HG02798 (cell line): ENCODE data around the gene FOXK2.

Experiments used
- ATAC-seq: cut with Tn5 transposase; IDR thresholded peaks from one replicate; pipeline ENCODE4 v1.9.1; 2021; ENCODE audit warnings: mild to moderate bottlenecking; ENCODE audit not compliant: unreplicated experiment, poor library complexity

The FOXK2 gene

GRCh38 chr17:82586576-82587233 lies 67.2 kb downstream of the FOXK2 start:
- ATAC-seq: no peak

- no peak for ATAC-seq
Measured at GRCh38 chr17:82587234-82588086, 67.9 kb downstream of the FOXK2 start.

GRCh38 chr17:82588266-82589175 lies 69.0 kb downstream of the FOXK2 start:
- no peak for ATAC-seq

- ATAC-seq: no peak
Measured at GRCh38 chr17:82589851-82590180, 70.3 kb downstream of the FOXK2 start.

- no peak for ATAC-seq
Measured at GRCh38 chr17:82590216-82590615, 70.7 kb downstream of the FOXK2 start.

GRCh38 chr17:82590881-82591539 lies 71.5 kb downstream of the FOXK2 start:
- ATAC-seq: no peak

- ATAC-seq: no peak
Measured at GRCh38 chr17:82592289-82592766, 72.8 kb downstream of the FOXK2 start.

GRCh38 chr17:82592767-82593589 lies 73.4 kb downstream of the FOXK2 start:
- no peak for ATAC-seq

- no peak for ATAC-seq
Measured at GRCh38 chr17:82593590-82594087, 74.1 kb downstream of the FOXK2 start.

GRCh38 chr17:82594571-82594970 lies 75.0 kb downstream of the FOXK2 start:
- no peak for ATAC-seq

GRCh38 chr17:82595893-82596292 lies 76.4 kb downstream of the FOXK2 start:
- no peak for ATAC-seq

- no peak for ATAC-seq
Measured at GRCh38 chr17:82596296-82596695, 76.8 kb downstream of the FOXK2 start.

- ATAC-seq: no peak
Measured at GRCh38 chr17:82596837-82597672, 77.5 kb downstream of the FOXK2 start.

- ATAC-seq: no peak
Measured at GRCh38 chr17:82598256-82599119, 79.0 kb downstream of the FOXK2 start.

GRCh38 chr17:82599674-82600661 lies 80.4 kb downstream of the FOXK2 start:
- ATAC-seq: no peak

- ATAC-seq: no peak
Measured at GRCh38 chr17:82600731-82601446, 81.4 kb downstream of the FOXK2 start.
